Measurements from ENCODE around the gene ZNF518B. TPM values are rescaled to one million over a fixed set of nuclear protein-coding genes. Genes with fewer than 3 reads are reported as not detected.

The ZNF518B gene
- total RNA-seq, 1 donor from 2014 or later = 30.5 TPM

GRCh38 chr4:10456260-10456594, 999 bp downstream of the ZNF518B start:
- peaks cover 8% of the 10 kb centered on the region for H3K36me3 ChIP-seq (ENCODE audit: control insufficient read depth, insufficient read depth, low read length)
- FAIRE-seq (no peak), DNase-seq (ENCODE audit: low read depth) (no peak)
- no peaks in the 10 kb centered on the region for H3K27me3 ChIP-seq (ENCODE audit: control insufficient read depth, insufficient read depth, low read length)
- no peak for TF ChIP-seq CTCF (IDR thresholded peaks at IDR 0.05; ENCODE audit: insufficient read depth, low read length, severe bottlenecking)
- peak overlapping the region; percentile 59 for H3K4me3 ChIP-seq (ENCODE audit: low read depth, low read length)

GRCh38 chr4:10455133-10455532, 2.1 kb downstream of the ZNF518B start:
- FAIRE-seq = no peak
- Histone ChIP-seq H3K27me3 (ENCODE audit: control insufficient read depth, insufficient read depth, low read length) (no peaks in the 10 kb centered on the region), H3K4me3 (ENCODE audit: low read depth, low read length) (no peak overlapping the region), H3K36me3 (ENCODE audit: control insufficient read depth, insufficient read depth, low read length) (peaks cover 8% of the 10 kb centered on the region)
- TF ChIP-seq CTCF (IDR thresholded peaks at IDR 0.05; ENCODE audit: insufficient read depth, low read length, severe bottlenecking) = no peak
- no peak for DNase-seq (ENCODE audit: low read depth)

- peaks cover 8% of the 10 kb centered on the region for H3K36me3 ChIP-seq (ENCODE audit: control insufficient read depth, insufficient read depth, low read length)
- H3K4me3 ChIP-seq (ENCODE audit: low read depth, low read length) = no peak overlapping the region
- no peak for FAIRE-seq
- no peaks in the 10 kb centered on the region for H3K27me3 ChIP-seq (ENCODE audit: control insufficient read depth, insufficient read depth, low read length)
- no peak for TF ChIP-seq CTCF (IDR thresholded peaks at IDR 0.05; ENCODE audit: insufficient read depth, low read length, severe bottlenecking)
- DNase-seq (ENCODE audit: low read depth) = no peak
These were observed 2.5 kb downstream of the ZNF518B start for GRCh38 chr4:10454726-10455125.

- DNase-seq (ENCODE audit: low read depth) (no peak), FAIRE-seq (no peak)
- peaks cover 8% of the 10 kb centered on the region for H3K36me3 ChIP-seq (ENCODE audit: control insufficient read depth, insufficient read depth, low read length)
These were observed 3.1 kb downstream of the ZNF518B start for GRCh38 chr4:10454121-10454520.

GRCh38 chr4:10448991-10449390, 8.2 kb downstream of the ZNF518B start:
- no peak for DNase-seq (ENCODE audit: low read depth)
- Histone ChIP-seq H3K4me3 (ENCODE audit: low read depth, low read length) (no peak overlapping the region), H3K27me3 (ENCODE audit: control insufficient read depth, insufficient read depth, low read length) (no peaks in the 10 kb centered on the region), H3K36me3 (ENCODE audit: control insufficient read depth, insufficient read depth, low read length) (peaks cover 8% of the 10 kb centered on the region)
- TF ChIP-seq CTCF (IDR thresholded peaks at IDR 0.05; ENCODE audit: insufficient read depth, low read length, severe bottlenecking) = no peak
- no peak for FAIRE-seq

More at GRCh38 chr4:10454121-10454520, 3.1 kb downstream of the ZNF518B start:
- no peak for TF ChIP-seq CTCF (IDR thresholded peaks at IDR 0.05; ENCODE audit: insufficient read depth, low read length, severe bottlenecking)
- no peaks in the 10 kb centered on the region for H3K27me3 ChIP-seq (ENCODE audit: control insufficient read depth, insufficient read depth, low read length)
- no peak overlapping the region for H3K4me3 ChIP-seq (ENCODE audit: low read depth, low read length)

- Histone ChIP-seq H3K4me3 (ENCODE audit: low read depth, low read length) (no peak overlapping the region), H3K27me3 (ENCODE audit: control insufficient read depth, insufficient read depth, low read length) (no peaks in the 10 kb centered on the region), H3K36me3 (ENCODE audit: control insufficient read depth, insufficient read depth, low read length) (peaks cover 5% of the 10 kb centered on the region)
- DNase-seq (ENCODE audit: low read depth) (peak; percentile 28), FAIRE-seq (no peak)
- TF ChIP-seq CTCF (IDR thresholded peaks at IDR 0.05; ENCODE audit: insufficient read depth, low read length, severe bottlenecking) = no peak
These were observed 14.2 kb downstream of the ZNF518B start for GRCh38 chr4:10442976-10443375.

Data from bronchial epithelial cell (primary cell).